Measurements from ENCODE around the gene ANKS3. TPM values are rescaled to one million over a fixed set of nuclear protein-coding genes. Genes with fewer than 3 reads are reported as not detected.

Gene ANKS3
- total and polyA plus RNA-seq, 10 of the 15 experiments (the other 5 are each of a cell fraction or from before 2014, with no cell fraction given), result 0.29 to 14.2 (median 8.5) TPM

GRCh38 chr16:4776141-4776705 is 42.2 kb upstream of the ANKS3 start (continued):
- TF ChIP-seq HDAC2 (IDR thresholded peaks at IDR 0.05), result no peak
- no peak for TF ChIP-seq RAD21 (IDR thresholded peaks at IDR 0.05; ENCODE audit: insufficient read depth, low read depth, low read length)
- TF ChIP-seq SMAD5 (IDR thresholded peaks at IDR 0.05; ENCODE audit: low read depth), result no peak
- no peak for TF ChIP-seq USF2 (IDR thresholded peaks at IDR 0.05; ENCODE audit: borderline replicate concordance, low read depth, low read length)
- no peak for TF ChIP-seq POU2F2 (IDR thresholded peaks at IDR 0.05; ENCODE audit: borderline replicate concordance, low read depth, low read length)
- no peak for TF ChIP-seq SREBF1 (IDR thresholded peaks at IDR 0.05; ENCODE audit: low read length)

- no peak for ATAC-seq
- ChIA-PET CTCF (no interaction called here), POLR2A (no interaction called here), RAD21 (ENCODE audit: unreplicated experiment) (no interaction called here), SMC1A (ENCODE audit: uncharacterized antibody, unreplicated experiment) (no interaction called here)
- in situ Hi-C loops (cut with MboI) (no loop called here), intact Hi-C loops (cut with micrococcal nuclease; ENCODE audit: unreplicated experiment) (no loop called here)
- BruUV-seq (replicated peaks), result no TSS peak
- Histone ChIP-seq H3K9ac (ENCODE audit: control insufficient read depth, insufficient read depth, low read length) (no peak overlapping the region), H4K20me1 (ENCODE audit: control insufficient read depth, insufficient read depth) (no peaks in the 10 kb centered on the region), H3K36me3 (ENCODE audit: control insufficient read depth in 2 of 2, insufficient read depth in 2 of 2, low read length in 1 of 2) (no peaks in the 10 kb centered on the region), H3K27ac (ENCODE audit: control insufficient read depth, insufficient read depth) (no peak overlapping the region), H3K79me2 (ENCODE audit: control insufficient read depth, insufficient read depth, low read length) (no peaks in the 10 kb centered on the region), H2AFZ (ENCODE audit: control insufficient read depth, low read depth, low read length) (no peak overlapping the region), H3K4me3 (no peak overlapping the region), H3K27me3 (replicated peaks in 1 of 2; ENCODE audit: control insufficient read depth in 2 of 2, insufficient read depth in 2 of 2, low read length in 1 of 2) (no peaks in the 10 kb centered on the region), H3K4me2 (ENCODE audit: control insufficient read depth, insufficient read depth) (no peak overlapping the region), H3K4me1 (ENCODE audit: control insufficient read depth, insufficient read depth, low read length) (no peaks in the 10 kb centered on the region), H3K9me3 (replicated peaks; ENCODE audit: control insufficient read depth, insufficient read depth, low read length) (no peaks in the 10 kb centered on the region)
- TF ChIP-seq NFYA (IDR thresholded peaks at IDR 0.05; ENCODE audit: borderline replicate concordance, low read depth, low read length) (no peak), ZSCAN29 (IDR thresholded peaks at IDR 0.05) (no peak), EED (IDR thresholded peaks at IDR 0.05; ENCODE audit: low read depth) (no peak), SKIL (IDR thresholded peaks at IDR 0.05; ENCODE audit: low read depth, poor library complexity, severe bottlenecking) (no peak), SRF (IDR thresholded peaks at IDR 0.05; ENCODE audit: low read depth in 2 of 2, low read length in 2 of 2) (no peak), YBX1 (IDR thresholded peaks at IDR 0.05) (no peak), LARP7 (IDR thresholded peaks at IDR 0.05) (no peak)
- 31% methylated on average over 6 of the region's 13 CpGs for WGBS (ENCODE audit: insufficient coverage, insufficient replicate concordance, low lambda C conversion rate, missing lambda C conversion rate)
- DNase-seq (ENCODE audit: low read depth, low spot score), result no peak
- FAIRE-seq, result no peak
These were observed 40.9 kb upstream of the ANKS3 start for GRCh38 chr16:4775005-4775404.
